IMR-90 (cell line): ENCODE measurements around the gene SDHA.
"Not testable (repeated sequence)": the region's sequence is repeated elsewhere in the genome, so short reads cannot be mapped to it uniquely, and the experiment has no call there.

Experiments
- CHD1 ChIP-seq: IDR thresholded peaks from 2 replicates; pipeline ENCODE4 v1.6.1; 2012; ENCODE audit warnings: low read depth, low read length, improper control_type of control experiment
- CTCF ChIP-seq: conservative IDR thresholded peaks from 2 replicates; pipeline ENCODE4 v1.5.1; 2012; ENCODE audit warnings: mild to moderate bottlenecking, low read depth, low read length, improper control_type of control experiment
- ELK1 ChIP-seq: fragments of 150-350 bp; IDR thresholded peaks from 2 replicates; pipeline ENCODE4 v1.6.1; 2016; ENCODE audit warnings: low read depth, mild to moderate bottlenecking, low read length, moderate library complexity, borderline replicate concordance
- NFE2L2 ChIP-seq: fragments of 150-350 bp; IDR thresholded peaks from 2 replicates; pipeline ENCODE4 v1.6.1; 2016; ENCODE audit warnings: low read depth, mild to moderate bottlenecking, low read length
- POLR2A ChIP-seq: IDR thresholded peaks from 2 replicates; pipeline ENCODE4 v1.6.1; 2012; ENCODE audit warnings: mild to moderate bottlenecking, low read depth, low read length
- RAD21 ChIP-seq: IDR thresholded peaks from 2 replicates; pipeline ENCODE4 v1.6.1; 2012; ENCODE audit warnings: low read length, improper control_type of control experiment
- RFX5 ChIP-seq: IDR thresholded peaks from 2 replicates; pipeline ENCODE4 v1.8.0; 2012; ENCODE audit warnings: low read depth, mild to moderate bottlenecking, low read length, moderate library complexity
- SMC3 ChIP-seq: fragments of 150-350 bp; IDR thresholded peaks from 2 replicates; pipeline ENCODE4 v1.6.1; 2016; ENCODE audit warnings: low read depth, mild to moderate bottlenecking, antibody characterized with exemption, low read length, moderate library complexity

GRCh38 chr5:222951-223715 is 5.0 kb downstream of the SDHA start:
- not testable (repeated sequence) for TF ChIP-seq CTCF, CHD1, SMC3, POLR2A, RAD21, ELK1, NFE2L2, RFX5
